ENCODE measurements around the gene CDH24. TPM values are rescaled to one million over a fixed set of nuclear protein-coding genes. Genes with fewer than 3 reads are reported as not detected.

The CDH24 gene
- total and polyA plus RNA-seq, 2 of the 13 experiments (the other 11 are each of a cell fraction or from before 2014, with no cell fraction given) = 0.69 to 0.99 TPM

GRCh38 chr14:23057757-23058653 is 685 bp upstream of the CDH24 start (continued):
- peak; percentile 48 for TF ChIP-seq PAXIP1 (CRISPR knock-in tag; conservative IDR thresholded peaks at IDR 0.05)
- peak; percentile 88 for TF ChIP-seq ZNF230 (CRISPR knock-in tag; IDR thresholded peaks at IDR 0.05)
- TF ChIP-seq ZSCAN20 (CRISPR knock-in tag; IDR thresholded peaks at IDR 0.05; ENCODE audit: borderline replicate concordance) = no peak
- TF ChIP-seq SNRNP70 (IDR thresholded peaks at IDR 0.05; ENCODE audit: low read depth, low read length) = no peak
- peak; percentile 65; the same call in 1 of the 2 replicates for TF ChIP-seq TFDP1 (CRISPR knock-in tag; IDR thresholded peaks at IDR 0.05; ENCODE audit: borderline replicate concordance)
- TF ChIP-seq NFKBIZ (CRISPR knock-in tag; IDR thresholded peaks at IDR 0.05) = peak; percentile 60; the same call in 1 of the 2 replicates
- TF ChIP-seq ZBTB44 (CRISPR knock-in tag; IDR thresholded peaks at IDR 0.05) = no peak
- no peak; the same call in 1 of the 2 replicates for TF ChIP-seq ZNF549 (CRISPR knock-in tag; IDR thresholded peaks at IDR 0.05)
- TF ChIP-seq THAP11 (CRISPR knock-in tag; IDR thresholded peaks at IDR 0.05) = 0 out of 2 replicates have a peak, but pooled peaks have one; percentile 45
- TF ChIP-seq GZF1 (CRISPR knock-in tag; IDR thresholded peaks at IDR 0.05) = peak; percentile 89; the same call in 1 of the 2 replicates
- peak; percentile 97 for TF ChIP-seq ZNF772 (CRISPR knock-in tag; IDR thresholded peaks at IDR 0.05)
- TF ChIP-seq MIER2 (CRISPR knock-in tag; IDR thresholded peaks at IDR 0.05) = peak; percentile 50
- no peak; the same call in 1 of the 2 replicates for TF ChIP-seq HMGXB3 (CRISPR knock-in tag; IDR thresholded peaks at IDR 0.05; ENCODE audit: borderline replicate concordance)
- TF ChIP-seq SUZ12 (IDR thresholded peaks at IDR 0.05; ENCODE audit: low read depth, low read length) = peak; percentile 27; the same call in 1 of the 2 replicates
- peak; percentile 48; the same call in 1 of the 2 replicates for TF ChIP-seq GATAD1 (CRISPR knock-in tag; IDR thresholded peaks at IDR 0.05)
- no peak for TF ChIP-seq ZNF569 (CRISPR knock-in tag; IDR thresholded peaks at IDR 0.05; ENCODE audit: borderline replicate concordance)
- no peak for TF ChIP-seq SMARCC2 (IDR thresholded peaks at IDR 0.05)
